GM12892 (cell line): ENCODE results near the gene AFF3.
"Not testable (repeated sequence)": the region's sequence is repeated elsewhere in the genome, so short reads cannot be mapped to it uniquely, and the experiment has no call there.

Source experiments
- DNase-seq: peaks from one replicate; pipeline ENCODE4 v3.0.0; 2011; ENCODE audit not compliant: insufficient read length
- FAIRE-seq: peaks from 2 replicates; lab custom pipeline; 2011; peaks lifted over from hg19 to GRCh38; lab: Jason Lieb, UNC
- POLR2A ChIP-seq: IDR thresholded peaks from 2 replicates; pipeline ENCODE4 v1.6.1; 2011; ENCODE audit warnings: low read depth, low read length, control low read depth
- POLR2AphosphoS5 ChIP-seq: IDR thresholded peaks from 2 replicates; pipeline ENCODE4 v1.6.1; 2011; ENCODE audit warnings: low read depth, low read length, control low read depth
- TAF1 ChIP-seq: IDR thresholded peaks from 2 replicates; pipeline ENCODE4 v1.6.1; 2011; ENCODE audit warnings: low read depth, mild to moderate bottlenecking, control low read depth, low read length, borderline replicate concordance

The AFF3 gene

DNA sequence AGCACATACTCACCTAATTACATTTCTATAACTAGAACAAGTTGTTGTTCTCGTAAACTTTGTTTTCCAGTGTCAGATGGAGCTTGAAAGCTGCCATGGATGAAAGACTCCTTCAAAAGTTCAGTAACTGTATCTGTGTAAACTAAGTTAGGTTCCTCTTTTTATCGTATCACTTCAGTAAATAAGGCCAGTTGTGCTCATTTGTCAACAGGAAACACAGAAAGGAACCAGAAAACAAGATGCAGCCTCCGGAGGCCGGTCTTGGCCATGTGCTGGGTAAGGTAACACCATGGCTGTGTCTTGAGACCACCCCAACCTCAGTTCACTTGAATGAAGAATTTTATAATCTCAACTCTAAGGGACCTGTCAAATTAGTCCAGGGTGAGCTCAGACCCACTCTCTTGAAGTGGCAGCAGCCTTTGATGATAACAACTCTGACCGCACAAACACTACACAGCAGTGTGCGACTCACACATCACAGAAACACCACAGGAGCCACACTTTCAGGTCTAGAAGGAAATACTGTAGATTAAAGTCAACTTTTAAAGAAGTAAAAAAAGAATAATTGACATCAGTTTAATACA, 213.8 kb downstream of the AFF3 start:
- TF ChIP-seq TAF1 (no peak), POLR2A (no peak), POLR2AphosphoS5 (no peak)
- DNase-seq: no peak
- FAIRE-seq: no peak

DNA sequence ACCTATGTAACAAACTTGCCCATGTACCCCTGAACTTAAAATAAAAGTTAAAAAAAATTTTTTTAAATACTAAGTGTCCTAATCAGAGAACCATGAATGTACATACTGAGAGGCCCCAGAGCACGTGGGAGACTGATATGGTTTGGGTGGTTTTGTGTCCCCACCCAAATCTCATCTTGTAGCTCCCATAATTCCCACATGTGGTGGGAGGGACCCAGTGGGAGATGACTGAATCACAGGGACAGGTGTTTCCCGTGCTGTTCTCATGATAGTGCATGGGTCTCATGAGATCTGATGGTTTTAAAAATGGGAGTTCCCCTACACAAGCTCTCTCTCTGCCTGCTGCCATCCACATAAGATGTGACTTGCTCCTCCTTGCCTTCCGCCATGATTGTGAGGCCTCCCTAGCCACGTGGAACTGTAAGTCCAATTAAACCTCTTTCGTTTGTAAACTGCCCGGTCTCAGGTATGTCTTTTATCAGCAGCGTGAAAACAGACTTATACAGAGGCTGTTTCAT, 214.6 kb downstream of the AFF3 start:
- DNase-seq, FAIRE-seq: not testable (repeated sequence)

DNA sequence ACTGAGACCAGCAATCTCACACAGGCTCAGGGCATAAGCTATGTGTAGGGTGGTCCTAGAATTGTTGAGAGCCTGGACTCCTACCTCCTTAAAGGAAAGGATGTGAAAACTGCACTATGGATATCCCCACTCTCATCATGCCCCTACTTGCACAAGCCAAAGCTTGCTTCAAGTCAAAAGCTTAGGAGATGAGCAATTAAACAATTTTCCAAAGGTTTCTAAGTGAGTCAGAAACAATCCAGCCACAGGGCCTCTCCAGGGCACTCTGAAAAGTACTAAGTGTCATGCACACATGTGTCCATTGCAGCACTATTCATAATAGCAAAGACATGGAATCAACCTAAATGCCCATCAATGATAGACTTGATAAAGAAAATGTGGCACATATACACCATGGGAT, 215.4 kb downstream of the AFF3 start:
- FAIRE-seq (no peak), DNase-seq (no peak)
- no peak for TF ChIP-seq POLR2AphosphoS5
- TF ChIP-seq POLR2A: no peak
- TF ChIP-seq TAF1: no peak

DNA sequence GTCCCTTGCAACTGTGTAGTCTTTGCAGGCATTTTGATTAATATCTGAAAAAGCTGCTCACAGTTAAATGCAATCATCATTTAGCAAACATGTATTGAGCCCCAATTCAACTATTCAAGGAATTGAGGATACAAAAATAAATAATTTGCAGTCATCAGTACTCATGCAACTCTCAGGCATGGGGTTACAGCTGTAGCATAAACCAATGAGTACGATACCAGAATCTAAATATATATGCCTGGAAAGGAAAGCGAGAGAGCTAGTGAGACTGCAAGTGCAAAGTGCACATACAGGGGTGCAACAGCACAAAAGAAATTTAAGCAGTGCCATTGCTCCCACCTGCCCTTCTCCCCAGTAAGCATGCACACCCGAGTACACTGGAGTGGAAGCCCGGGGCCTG, 216.4 kb downstream of the AFF3 start:
- TF ChIP-seq TAF1 (no peak), POLR2AphosphoS5 (no peak), POLR2A (no peak)
- DNase-seq: no peak
- no peak for FAIRE-seq

DNA sequence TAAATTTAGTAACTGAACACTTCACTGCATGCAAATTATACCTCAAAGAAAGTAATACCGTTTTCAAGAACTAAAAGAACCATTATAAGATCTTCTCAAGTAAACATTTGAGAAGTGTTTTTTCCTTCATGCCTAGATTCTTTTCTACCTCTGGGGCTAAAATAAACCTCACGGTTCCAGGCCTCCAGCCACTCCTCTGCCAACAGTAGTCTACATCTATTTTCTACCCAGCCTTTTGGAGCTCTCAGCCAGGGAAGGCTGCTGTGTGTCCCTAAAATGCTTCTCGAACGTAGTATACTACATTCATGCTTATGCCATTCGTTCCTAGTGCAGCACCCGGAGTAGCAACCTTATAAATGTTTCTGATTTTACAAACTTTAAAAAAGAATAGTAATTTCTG, 219.7 kb downstream of the AFF3 start:
- FAIRE-seq (no peak), DNase-seq (no peak)
- no peak for TF ChIP-seq POLR2AphosphoS5
- TF ChIP-seq TAF1: no peak
- no peak for TF ChIP-seq POLR2A

DNA sequence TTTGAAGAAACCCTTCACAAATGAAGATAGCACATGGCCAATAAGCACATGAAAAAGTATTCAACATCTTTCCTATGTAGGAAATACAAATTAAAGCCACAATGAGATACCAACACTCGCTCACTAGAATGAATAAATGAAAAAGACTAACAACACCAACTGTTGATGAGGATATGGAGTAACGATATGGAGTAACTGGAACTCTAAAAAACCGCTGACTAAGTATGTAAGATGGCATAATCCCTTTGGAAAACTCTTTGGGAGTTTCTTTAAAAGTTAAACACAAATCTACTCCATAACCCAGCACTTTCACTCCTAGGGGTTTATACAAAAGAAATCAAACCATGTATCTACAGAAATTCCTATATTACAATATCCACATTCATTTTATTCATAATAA, 220.5 kb downstream of the AFF3 start:
- no peak for FAIRE-seq

DNA sequence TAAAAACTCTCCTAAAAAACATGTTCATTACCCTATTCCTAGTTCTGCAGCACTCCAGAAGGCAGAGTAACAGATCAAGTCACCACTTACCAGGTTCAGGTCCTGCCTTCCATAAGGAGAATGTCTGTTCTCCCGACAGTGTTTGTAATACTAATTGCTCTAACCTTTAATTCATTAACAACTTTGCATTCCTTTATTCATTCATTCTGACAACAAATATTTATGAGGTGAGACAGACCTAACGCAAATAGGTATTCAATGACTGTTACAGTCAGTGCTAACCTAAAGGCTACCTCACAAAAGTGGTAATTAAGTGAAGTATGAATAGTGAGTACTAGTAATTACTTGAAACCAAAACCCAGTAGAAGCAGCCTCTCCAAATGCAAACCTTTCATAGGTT, 224.0 kb downstream of the AFF3 start:
- FAIRE-seq: no peak
- DNase-seq: no peak
- no peak for TF ChIP-seq POLR2AphosphoS5
- no peak for TF ChIP-seq TAF1
- TF ChIP-seq POLR2A: no peak

More for the DNA sequence above, 220.5 kb downstream of the AFF3 start:
- TF ChIP-seq TAF1 (no peak), POLR2A (no peak), POLR2AphosphoS5 (no peak)
- DNase-seq: no peak

DNA sequence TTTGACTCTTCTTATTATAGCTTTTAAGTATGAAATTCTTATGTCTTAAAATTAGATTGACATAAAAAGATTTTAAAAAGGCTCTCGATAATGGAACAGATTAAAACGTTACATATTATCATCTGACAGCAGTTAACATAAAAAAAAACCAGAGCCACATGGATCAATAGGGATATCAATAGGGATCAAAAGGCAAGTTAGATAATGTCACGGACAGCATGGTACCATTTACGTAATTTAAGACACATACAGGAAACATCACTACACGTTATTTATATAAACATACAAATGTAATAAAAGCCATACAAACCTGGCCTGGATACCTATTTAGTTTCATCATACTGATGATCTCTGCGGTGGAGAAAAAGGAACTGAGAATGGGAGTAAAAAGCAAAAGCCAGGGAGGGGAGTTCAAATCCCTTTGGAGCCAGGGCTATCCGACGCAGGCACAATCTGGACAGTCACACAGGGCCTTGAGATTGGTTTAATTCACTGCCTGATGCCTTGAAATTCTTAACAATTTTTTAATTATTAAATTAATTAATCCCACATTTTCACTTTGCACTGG, 227.2 kb downstream of the AFF3 start:
- DNase-seq (no peak), FAIRE-seq (no peak)
- no peak for TF ChIP-seq TAF1
- no peak for TF ChIP-seq POLR2AphosphoS5
- TF ChIP-seq POLR2A: no peak

DNA sequence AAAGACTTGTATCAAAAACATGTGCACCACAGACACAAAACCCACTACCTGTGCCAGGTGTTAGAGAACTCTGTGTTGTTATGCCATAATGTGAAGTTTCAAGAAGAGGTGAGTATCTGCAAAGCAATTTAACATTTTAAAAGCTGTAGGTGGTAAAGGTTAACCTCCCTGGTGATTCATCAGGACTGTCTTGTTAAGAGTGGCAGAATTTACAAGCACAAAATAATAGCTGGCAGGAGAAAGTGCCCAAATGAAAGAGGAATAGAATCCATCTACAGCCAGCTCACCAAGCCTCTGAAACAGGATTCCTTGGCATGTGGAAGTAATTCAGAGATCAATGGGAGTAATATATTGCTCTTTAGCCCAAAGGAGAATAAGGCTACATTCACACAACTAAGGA, 230.7 kb downstream of the AFF3 start:
- DNase-seq (no peak), FAIRE-seq (no peak)
- no peak for TF ChIP-seq TAF1
- no peak for TF ChIP-seq POLR2AphosphoS5
- TF ChIP-seq POLR2A: no peak

DNA sequence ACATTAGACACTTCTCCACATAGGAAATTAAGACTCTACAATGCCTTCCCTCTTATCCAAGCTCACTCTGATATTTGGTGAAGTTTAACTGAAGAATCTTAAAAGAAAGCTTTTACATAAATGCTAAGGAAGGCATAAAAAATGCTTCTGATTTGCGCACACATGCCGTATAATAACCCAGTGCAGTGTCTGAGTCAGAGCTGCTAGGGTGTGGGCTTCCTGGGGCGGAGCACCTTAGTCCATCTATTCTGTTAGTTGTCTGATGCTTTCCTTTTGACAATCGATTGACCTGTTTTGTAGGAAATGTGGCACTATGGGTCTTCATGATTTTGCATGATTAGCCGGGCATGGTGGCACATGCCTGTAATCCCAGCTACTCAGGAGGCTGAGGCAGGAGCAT, 231.5 kb downstream of the AFF3 start:
- TF ChIP-seq TAF1: no peak
- FAIRE-seq (no peak), DNase-seq (no peak)

DNA sequence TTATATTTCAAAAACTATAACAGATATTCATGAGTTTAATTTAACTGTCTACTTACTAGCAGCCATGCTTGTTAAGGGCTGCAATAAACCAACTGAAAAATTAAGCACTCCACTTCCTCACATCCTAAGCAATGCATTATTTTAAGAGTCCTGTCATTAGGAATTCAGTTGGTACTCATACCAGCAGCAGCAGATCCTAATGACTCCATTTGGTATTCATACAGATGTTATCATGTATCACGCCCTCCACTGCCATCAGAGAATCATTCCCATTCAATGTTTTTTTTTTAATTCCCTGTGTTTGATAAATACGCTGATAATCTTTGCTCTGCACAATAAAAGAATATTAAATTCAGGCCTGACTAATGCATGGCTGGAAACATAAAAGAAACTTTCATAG, 236.8 kb downstream of the AFF3 start:
- FAIRE-seq (no peak), DNase-seq (no peak)
- no peak for TF ChIP-seq TAF1

DNA sequence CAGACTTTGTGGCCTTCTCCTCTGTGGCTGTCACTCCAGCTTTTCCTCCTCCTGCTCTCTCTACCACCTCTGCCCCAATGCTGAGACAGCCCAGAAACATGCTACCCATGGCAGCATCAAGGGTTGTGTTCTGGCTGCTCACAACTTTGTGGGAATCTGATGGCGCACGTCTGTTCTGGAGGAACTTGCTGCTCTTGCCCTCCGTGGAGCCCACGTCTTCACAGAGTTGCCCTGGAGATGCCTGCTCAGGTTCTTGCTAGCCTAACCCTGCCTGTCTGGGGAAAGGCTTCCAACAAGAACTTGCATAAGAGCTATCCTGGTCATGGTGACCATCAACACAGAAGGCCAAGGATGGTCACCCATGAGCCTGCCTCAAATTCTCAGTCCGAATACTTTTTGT, 237.4 kb downstream of the AFF3 start:
- FAIRE-seq (no peak), DNase-seq (no peak)
- TF ChIP-seq POLR2AphosphoS5: no peak
- TF ChIP-seq POLR2A: no peak
- no peak for TF ChIP-seq TAF1

DNA sequence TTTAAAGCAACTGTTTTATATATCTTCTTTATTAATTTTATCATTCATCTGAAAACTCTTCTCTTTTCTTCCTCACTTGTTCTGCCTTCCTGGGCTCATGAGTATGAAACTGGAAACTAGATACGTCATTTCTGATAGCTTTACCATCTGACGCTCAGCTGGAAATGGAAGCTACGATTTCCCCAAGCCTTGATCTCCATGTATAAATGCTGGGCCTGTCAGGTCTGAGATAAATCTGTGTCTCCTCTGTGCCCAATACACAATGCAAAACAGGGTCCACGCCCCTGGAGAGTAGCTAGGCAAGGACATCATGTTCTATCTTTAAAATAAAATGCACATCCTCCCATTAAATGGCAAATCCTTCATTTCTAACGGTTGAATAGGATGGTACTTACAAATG, 238.4 kb downstream of the AFF3 start:
- FAIRE-seq: no peak
- DNase-seq: no peak
- no peak for TF ChIP-seq POLR2AphosphoS5
- TF ChIP-seq TAF1: no peak
- TF ChIP-seq POLR2A: no peak

DNA sequence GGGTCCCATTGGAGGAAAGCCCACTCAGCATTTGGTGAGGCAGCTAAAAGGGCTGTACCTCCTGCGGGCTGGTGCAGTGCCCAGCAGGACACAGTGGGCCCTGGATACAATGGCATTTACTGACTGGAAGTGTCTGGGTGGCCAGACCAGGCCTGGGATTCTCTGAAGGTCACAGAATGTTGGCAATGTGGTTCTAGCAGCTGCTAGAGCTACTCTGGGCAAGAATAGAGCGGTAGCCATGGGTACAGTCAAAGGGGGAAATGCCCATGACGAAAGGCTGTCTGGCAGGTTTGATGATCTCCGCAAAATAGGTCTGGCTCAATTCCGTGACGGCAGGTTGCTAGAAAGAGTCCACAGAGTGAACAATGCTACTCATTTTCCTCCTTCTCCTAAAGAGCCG, 241.8 kb downstream of the AFF3 start:
- no peak for FAIRE-seq
- TF ChIP-seq POLR2AphosphoS5 (no peak), TAF1 (no peak), POLR2A (no peak)
- no peak for DNase-seq
